Smooth muscle cell (in vitro differentiated cells): ENCODE results near the gene IGFALS. TPM values are rescaled to one million over a fixed set of nuclear protein-coding genes. Genes with fewer than 3 reads are reported as not detected.

Source experiments
- DNase-seq: peaks from one replicate; lab custom pipeline; 2025; ENCODE audit not compliant: unreplicated experiment; lab: John Stamatoyannopoulos, UW
- H2AFZ ChIP-seq: fragments of 200-600 bp; sonication (generic); 2 replicates; pipeline ENCODE4 v1.6.0; 2016; ENCODE audit warnings: antibody characterized with exemption, low read depth, mild to moderate bottlenecking
- H3F3A ChIP-seq: fragments of 200-600 bp; sonication (generic); 2 replicates; pipeline ENCODE4 v1.6.0; 2017; ENCODE audit warnings: antibody characterized with exemption, low read depth
- H3K27ac ChIP-seq: fragments of 200-600 bp; sonication (generic); 2 replicates; pipeline ENCODE4 v1.5.1; 2016; ENCODE audit warnings: low read depth, mild to moderate bottlenecking
- H3K27me3 ChIP-seq: fragments of 200-600 bp; sonication (generic); 2 replicates; pipeline ENCODE4 v1.6.1; 2016; ENCODE audit warnings: low read depth, mild to moderate bottlenecking
- H3K36me3 ChIP-seq: fragments of 200-600 bp; sonication (generic); 2 replicates; pipeline ENCODE4 v1.5.1; 2016; ENCODE audit warnings: low read depth
- H3K4me1 ChIP-seq: fragments of 200-600 bp; sonication (generic); 2 replicates; pipeline ENCODE4 v1.5.1; 2016; ENCODE audit warnings: low read depth
- H3K4me2 ChIP-seq: fragments of 200-600 bp; sonication (generic); 2 replicates; pipeline ENCODE4 v1.6.0; 2016; ENCODE audit warnings: mild to moderate bottlenecking
- H3K4me3 ChIP-seq: fragments of 200-600 bp; sonication (generic); 2 replicates; pipeline ENCODE4 v1.5.1; 2016; ENCODE audit warnings: mild to moderate bottlenecking
- H3K79me2 ChIP-seq: fragments of 200-600 bp; sonication (generic); 2 replicates; pipeline ENCODE4 v1.6.0; 2016; ENCODE audit warnings: low read depth, mild to moderate bottlenecking
- H3K9ac ChIP-seq: fragments of 200-600 bp; sonication (generic); 2 replicates; pipeline ENCODE4 v1.6.0; 2016; ENCODE audit warnings: low read depth
- H3K9me3 ChIP-seq: fragments of 200-600 bp; sonication (generic); replicated peaks from 2 replicates; pipeline ENCODE4 v1.5.1; 2016; ENCODE audit warnings: low read depth
- H4K20me1 ChIP-seq: fragments of 200-600 bp; sonication (generic); 2 replicates; pipeline ENCODE4 v1.6.0; 2016; ENCODE audit warnings: low read depth
- CTCF ChIP-seq: fragments of 200-600 bp; sonication (generic); IDR thresholded peaks from 2 replicates; pipeline ENCODE4 v1.5.1; 2017; ENCODE audit warnings: borderline replicate concordance, mild to moderate bottlenecking, antibody characterized with exemption; ENCODE audit not compliant: insufficient read depth, poor library complexity, severe bottlenecking
- WGBS: methylation state at CpG from one replicate; pipeline ENCODE4 v1.1.7; 2016; ENCODE audit warnings: low lambda C conversion rate; 5-methylcytosine and 5-hydroxymethylcytosine counted together
- polyA plus RNA-seq: library from polyadenylated mRNA; unstranded; fragments of >200 nt; fragmentation: Nextera tagmentation; extraction: Ambion mirVana; gene quantifications from 2 replicates; pipeline ENCODE4 v1.2.1, GENCODE V29; 2016
- total RNA-seq: library from RNA; depleted of rRNA; stranded (reverse); fragments of >200 nt; gene quantifications from 2 replicates; pipeline ENCODE4 v1.2.3, GENCODE V29; 2014

Gene IGFALS
- total and polyA plus RNA-seq, 2 experiments from 2014 or later: not detected

- peaks cover 8% of the 10 kb centered on the region for H3F3A ChIP-seq
- no peak overlapping the region for H3K4me3 ChIP-seq
- no peak overlapping the region for H3K4me2 ChIP-seq
- H4K20me1 ChIP-seq: peaks cover 14% of the 10 kb centered on the region
- no peak for TF ChIP-seq CTCF
- H3K4me1 ChIP-seq: peaks cover 3% of the 10 kb centered on the region
- no peaks in the 10 kb centered on the region for H3K36me3 ChIP-seq
- H3K9me3 ChIP-seq: no peaks in the 10 kb centered on the region
- WGBS: 96% methylated on average over 22 of the region's 22 CpGs
- no peak for DNase-seq
- H3K27me3 ChIP-seq: no peaks in the 10 kb centered on the region
- no peak overlapping the region for H2AFZ ChIP-seq
- H3K9ac ChIP-seq: no peak overlapping the region
- H3K27ac ChIP-seq: no peak overlapping the region
- H3K79me2 ChIP-seq: no peaks in the 10 kb centered on the region
Observed at GRCh38 chr16:1765826-1766225, 27.7 kb downstream of the IGFALS start.

GRCh38 chr16:1764971-1765370 lies 28.5 kb downstream of the IGFALS start:
- H3F3A ChIP-seq: peaks cover 4% of the 10 kb centered on the region
- no peaks in the 10 kb centered on the region for H3K4me1 ChIP-seq
- peaks cover 9% of the 10 kb centered on the region for H4K20me1 ChIP-seq
- no peak for DNase-seq
- H3K79me2 ChIP-seq: no peaks in the 10 kb centered on the region
- H3K27me3 ChIP-seq: no peaks in the 10 kb centered on the region
- no peak overlapping the region for H3K4me3 ChIP-seq
- H3K4me2 ChIP-seq: no peak overlapping the region
- WGBS: 97% methylated on average over 21 of the region's 21 CpGs
- H3K9ac ChIP-seq: no peak overlapping the region
- no peaks in the 10 kb centered on the region for H3K36me3 ChIP-seq
- TF ChIP-seq CTCF: no peak
- H3K27ac ChIP-seq: no peak overlapping the region
- no peaks in the 10 kb centered on the region for H3K9me3 ChIP-seq
- H2AFZ ChIP-seq: no peak overlapping the region

- no peak for DNase-seq
- Histone ChIP-seq H3K4me3 (no peak overlapping the region), H3K27ac (no peak overlapping the region), H4K20me1 (no peaks in the 10 kb centered on the region), H3K36me3 (no peaks in the 10 kb centered on the region), H3F3A (no peaks in the 10 kb centered on the region), H3K9me3 (no peaks in the 10 kb centered on the region), H2AFZ (no peak overlapping the region), H3K27me3 (no peaks in the 10 kb centered on the region), H3K79me2 (no peaks in the 10 kb centered on the region), H3K4me1 (no peaks in the 10 kb centered on the region), H3K4me2 (no peak overlapping the region), H3K9ac (no peak overlapping the region)
- WGBS: 56% methylated on average over 66 of the region's 81 CpGs
- peak; percentile 43 for TF ChIP-seq CTCF
Observed at GRCh38 chr16:1763521-1764511, 29.7 kb downstream of the IGFALS start.
